ENCODE data around the gene COL18A1. TPM values are rescaled to one million over a fixed set of nuclear protein-coding genes. Genes with fewer than 3 reads are reported as not detected.

The COL18A1 gene
- total and polyA plus RNA-seq, 9 of the 15 experiments (the other 6 are each of a cell fraction or from before 2014, with no cell fraction given), result 0.14 to 16.4 (median 2.0) TPM

DNA sequence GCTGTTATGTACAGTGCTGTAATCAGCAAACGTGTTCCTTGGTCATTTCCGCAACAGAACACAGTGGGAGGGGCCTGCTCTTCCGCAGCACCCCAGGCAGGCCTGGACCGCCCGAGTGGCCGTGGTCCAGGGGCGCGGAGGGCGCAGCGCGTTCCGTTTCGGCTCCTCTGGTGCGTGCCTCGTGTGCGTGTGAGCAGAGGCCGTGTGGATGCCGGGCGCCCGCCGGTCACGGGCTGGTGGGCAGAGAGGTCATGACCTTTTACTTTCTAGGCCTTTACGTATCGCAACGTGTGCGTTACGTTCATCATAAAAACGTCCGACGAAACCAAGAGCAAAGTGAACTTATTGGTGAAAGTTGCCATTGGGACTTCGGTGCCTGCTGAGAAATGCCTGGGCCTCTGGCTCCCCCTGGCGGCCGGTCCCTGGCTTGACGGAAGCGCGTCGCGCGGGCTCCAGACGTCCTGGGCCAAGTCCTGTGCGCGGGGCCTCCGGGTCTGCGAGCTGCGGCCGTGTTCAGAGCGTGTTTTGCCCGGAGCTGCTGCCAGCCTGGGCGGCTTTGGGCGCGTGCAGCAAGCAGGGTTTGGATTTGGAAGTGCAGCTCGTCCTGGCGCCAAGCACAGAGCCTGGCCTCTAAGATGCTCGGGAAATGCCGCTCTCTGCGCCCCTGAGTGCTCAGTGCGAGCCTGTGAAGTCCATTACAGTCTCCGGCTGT is 34.4 kb downstream of the COL18A1 start (continued):
- TF ChIP-seq, protein P1, sequence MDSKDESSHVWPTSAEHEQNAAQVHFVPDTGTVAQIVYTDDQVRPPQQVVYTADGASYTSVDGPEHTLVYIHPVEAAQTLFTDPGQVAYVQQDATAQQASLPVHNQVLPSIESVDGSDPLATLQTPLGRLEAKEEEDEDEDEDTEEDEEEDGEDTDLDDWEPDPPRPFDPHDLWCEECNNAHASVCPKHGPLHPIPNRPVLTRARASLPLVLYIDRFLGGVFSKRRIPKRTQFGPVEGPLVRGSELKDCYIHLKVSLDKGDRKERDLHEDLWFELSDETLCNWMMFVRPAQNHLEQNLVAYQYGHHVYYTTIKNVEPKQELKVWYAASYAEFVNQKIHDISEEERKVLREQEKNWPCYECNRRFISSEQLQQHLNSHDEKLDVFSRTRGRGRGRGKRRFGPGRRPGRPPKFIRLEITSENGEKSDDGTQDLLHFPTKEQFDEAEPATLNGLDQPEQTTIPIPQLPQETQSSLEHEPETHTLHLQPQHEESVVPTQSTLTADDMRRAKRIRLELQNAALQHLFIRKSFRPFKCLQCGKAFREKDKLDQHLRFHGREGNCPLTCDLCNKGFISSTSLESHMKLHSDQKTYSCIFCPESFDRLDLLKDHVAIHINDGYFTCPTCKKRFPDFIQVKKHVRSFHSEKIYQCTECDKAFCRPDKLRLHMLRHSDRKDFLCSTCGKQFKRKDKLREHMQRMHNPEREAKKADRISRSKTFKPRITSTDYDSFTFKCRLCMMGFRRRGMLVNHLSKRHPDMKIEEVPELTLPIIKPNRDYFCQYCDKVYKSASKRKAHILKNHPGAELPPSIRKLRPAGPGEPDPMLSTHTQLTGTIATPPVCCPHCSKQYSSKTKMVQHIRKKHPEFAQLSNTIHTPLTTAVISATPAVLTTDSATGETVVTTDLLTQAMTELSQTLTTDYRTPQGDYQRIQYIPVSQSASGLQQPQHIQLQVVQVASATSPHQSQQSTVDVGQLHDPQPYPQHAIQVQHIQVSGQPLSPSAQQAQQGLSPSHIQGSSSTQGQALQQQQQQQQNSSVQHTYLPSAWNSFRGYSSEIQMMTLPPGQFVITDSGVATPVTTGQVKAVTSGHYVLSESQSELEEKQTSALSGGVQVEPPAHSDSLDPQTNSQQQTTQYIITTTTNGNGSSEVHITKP (IDR thresholded peaks at IDR 0.05; ENCODE audit: partially characterized antibody), result peak; percentile 58
- TF ChIP-seq HDGF (IDR thresholded peaks at IDR 0.05), result no peak
- 0 out of 2 replicates have a peak, but pooled peaks have one; percentile 16 for TF ChIP-seq ARID1B (IDR thresholded peaks at IDR 0.05)
- TF ChIP-seq ZNF717 (CRISPR knock-in tag; IDR thresholded peaks at IDR 0.05), result no peak
- no peak for TF ChIP-seq ZNF830 (CRISPR knock-in tag; IDR thresholded peaks at IDR 0.05)
- peak; percentile 81; the same call in 1 of the 2 replicates for TF ChIP-seq ETV5 (CRISPR knock-in tag; IDR thresholded peaks at IDR 0.05; ENCODE audit: low read depth)
- TF ChIP-seq SP1 (CRISPR knock-in tag; IDR thresholded peaks at IDR 0.05), result peak; percentile 76; the same call in 1 of the 2 replicates
- peak; percentile 78; the same call in 1 of the 2 replicates for TF ChIP-seq XRCC5 (IDR thresholded peaks at IDR 0.05; ENCODE audit: low read depth, low read length)
- 0 out of 2 replicates have a peak, but pooled peaks have one; percentile 11 for TF ChIP-seq ZNF324 (CRISPR knock-in tag; IDR thresholded peaks at IDR 0.05)
- TF ChIP-seq ATF7 (IDR thresholded peaks at IDR 0.05), result peak; percentile 78
- peak; percentile 95; the same call in 1 of the 2 replicates for TF ChIP-seq NR1H2 (CRISPR knock-in tag; IDR thresholded peaks at IDR 0.05)
- TF ChIP-seq, protein P2, sequence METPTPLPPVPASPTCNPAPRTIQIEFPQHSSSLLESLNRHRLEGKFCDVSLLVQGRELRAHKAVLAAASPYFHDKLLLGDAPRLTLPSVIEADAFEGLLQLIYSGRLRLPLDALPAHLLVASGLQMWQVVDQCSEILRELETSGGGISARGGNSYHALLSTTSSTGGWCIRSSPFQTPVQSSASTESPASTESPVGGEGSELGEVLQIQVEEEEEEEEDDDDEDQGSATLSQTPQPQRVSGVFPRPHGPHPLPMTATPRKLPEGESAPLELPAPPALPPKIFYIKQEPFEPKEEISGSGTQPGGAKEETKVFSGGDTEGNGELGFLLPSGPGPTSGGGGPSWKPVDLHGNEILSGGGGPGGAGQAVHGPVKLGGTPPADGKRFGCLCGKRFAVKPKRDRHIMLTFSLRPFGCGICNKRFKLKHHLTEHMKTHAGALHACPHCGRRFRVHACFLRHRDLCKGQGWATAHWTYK (CRISPR knock-in tag; IDR thresholded peaks at IDR 0.05), result 0 out of 2 replicates have a peak, but pooled peaks have one; percentile 38
- TF ChIP-seq, protein P3, sequence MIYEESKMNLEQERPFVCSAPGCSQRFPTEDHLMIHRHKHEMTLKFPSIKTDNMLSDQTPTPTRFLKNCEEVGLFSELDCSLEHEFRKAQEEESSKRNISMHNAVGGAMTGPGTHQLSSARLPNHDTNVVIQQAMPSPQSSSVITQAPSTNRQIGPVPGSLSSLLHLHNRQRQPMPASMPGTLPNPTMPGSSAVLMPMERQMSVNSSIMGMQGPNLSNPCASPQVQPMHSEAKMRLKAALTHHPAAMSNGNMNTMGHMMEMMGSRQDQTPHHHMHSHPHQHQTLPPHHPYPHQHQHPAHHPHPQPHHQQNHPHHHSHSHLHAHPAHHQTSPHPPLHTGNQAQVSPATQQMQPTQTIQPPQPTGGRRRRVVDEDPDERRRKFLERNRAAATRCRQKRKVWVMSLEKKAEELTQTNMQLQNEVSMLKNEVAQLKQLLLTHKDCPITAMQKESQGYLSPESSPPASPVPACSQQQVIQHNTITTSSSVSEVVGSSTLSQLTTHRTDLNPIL (CRISPR knock-in tag; IDR thresholded peaks at IDR 0.05), result no peak
- TF ChIP-seq MEIS2 (IDR thresholded peaks at IDR 0.05; ENCODE audit: partially characterized antibody), result peak; percentile 21
- no peak for TF ChIP-seq TAF9B (IDR thresholded peaks at IDR 0.05; ENCODE audit: partially characterized antibody)
- no peak for TF ChIP-seq ZNF174 (CRISPR knock-in tag; IDR thresholded peaks at IDR 0.05)
- peak; percentile 17; the same call in 1 of the 2 replicates for TF ChIP-seq GATA2 (CRISPR knock-in tag; IDR thresholded peaks at IDR 0.05)
- TF ChIP-seq SAFB2 (IDR thresholded peaks at IDR 0.05; ENCODE audit: borderline replicate concordance, low read depth, low read length, severe bottlenecking), result no peak
- TF ChIP-seq ARID2 (IDR thresholded peaks at IDR 0.05), result peak; percentile 99
- no peak for TF ChIP-seq ZNF707 (CRISPR knock-in tag; conservative IDR thresholded peaks at IDR 0.05)
- no peak for TF ChIP-seq SMAD2 (IDR thresholded peaks at IDR 0.05; ENCODE audit: low read depth, low read length)
- TF ChIP-seq, protein P4, sequence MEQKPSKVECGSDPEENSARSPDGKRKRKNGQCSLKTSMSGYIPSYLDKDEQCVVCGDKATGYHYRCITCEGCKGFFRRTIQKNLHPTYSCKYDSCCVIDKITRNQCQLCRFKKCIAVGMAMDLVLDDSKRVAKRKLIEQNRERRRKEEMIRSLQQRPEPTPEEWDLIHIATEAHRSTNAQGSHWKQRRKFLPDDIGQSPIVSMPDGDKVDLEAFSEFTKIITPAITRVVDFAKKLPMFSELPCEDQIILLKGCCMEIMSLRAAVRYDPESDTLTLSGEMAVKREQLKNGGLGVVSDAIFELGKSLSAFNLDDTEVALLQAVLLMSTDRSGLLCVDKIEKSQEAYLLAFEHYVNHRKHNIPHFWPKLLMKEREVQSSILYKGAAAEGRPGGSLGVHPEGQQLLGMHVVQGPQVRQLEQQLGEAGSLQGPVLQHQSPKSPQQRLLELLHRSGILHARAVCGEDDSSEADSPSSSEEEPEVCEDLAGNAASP (IDR thresholded peaks at IDR 0.05), result no peak
